Fibroblast of lung (primary cell): ENCODE measurements around the gene NXN. TPM values are rescaled to one million over a fixed set of nuclear protein-coding genes. Genes with fewer than 3 reads are reported as not detected.
A peak's percentile ranks its signal among the peaks of the same experiment; 100 is the strongest.

Source experiments
- DNase-seq, 2 donors: peaks; one replicate each; pipeline versions ENCODE4 v3.0.0 to v3.0.0-alpha.2; 2010; ENCODE audit warnings: low read depth in 2 of 2
- H2AFZ ChIP-seq: 2 replicates; pipeline ENCODE4 v1.5.1; 2012; ENCODE audit warnings: low read length, control low read depth, inconsistent platforms
- H3K27ac ChIP-seq: 2 replicates; pipeline ENCODE4 v1.5.1; 2011; ENCODE audit warnings: low read length, control low read depth; ENCODE audit not compliant: insufficient read depth
- H3K27me3 ChIP-seq: 2 replicates; pipeline ENCODE4 v1.5.1; 2011; ENCODE audit warnings: mild to moderate bottlenecking, low read length; ENCODE audit not compliant: control insufficient read depth, insufficient read depth
- H3K36me3 ChIP-seq: 2 replicates; pipeline ENCODE4 v1.5.1; 2011; ENCODE audit warnings: low read length; ENCODE audit not compliant: control insufficient read depth, insufficient read depth
- H3K4me1 ChIP-seq: 2 replicates; pipeline ENCODE4 v1.5.1; 2011; ENCODE audit warnings: low read length; ENCODE audit not compliant: control insufficient read depth, insufficient read depth; ENCODE audit errors: extremely low read depth
- H3K4me2 ChIP-seq: 2 replicates; pipeline ENCODE4 v1.5.1; 2011; ENCODE audit warnings: low read length, control low read depth; ENCODE audit not compliant: insufficient read depth; ENCODE audit errors: extremely low read depth
- H3K4me3 ChIP-seq, 4 experiments: fragments of 200-600 bp in 1 of 4; sonication (generic) in 1 of 4; replicated peaks in 1 of 4; 2 replicates each; pipeline ENCODE4 v1.5.1; 2011 to 2016; ENCODE audit warnings: low read length in 4 of 4, low read depth in 3 of 4, mild to moderate bottlenecking in 3 of 4, control low read depth in 2 of 4, inconsistent platforms in 1 of 4, mixed read lengths in 1 of 4; ENCODE audit not compliant: insufficient read depth in 1 of 4; ENCODE audit errors: control extremely low read depth in 1 of 4
- H3K79me2 ChIP-seq: 2 replicates; pipeline ENCODE4 v1.5.1; 2012; ENCODE audit warnings: mild to moderate bottlenecking, low read length, inconsistent platforms; ENCODE audit not compliant: control insufficient read depth, insufficient read depth
- H3K9ac ChIP-seq: 2 replicates; pipeline ENCODE4 v1.5.1; 2011; ENCODE audit warnings: mild to moderate bottlenecking, low read length, control low read depth; ENCODE audit not compliant: insufficient read depth
- H3K9me3 ChIP-seq: 2 replicates; pipeline ENCODE4 v1.5.1; 2012; ENCODE audit warnings: low read depth, low read length; ENCODE audit not compliant: control insufficient read depth, insufficient read depth
- H4K20me1 ChIP-seq: 2 replicates; pipeline ENCODE4 v1.5.1; 2011; ENCODE audit warnings: low read length; ENCODE audit not compliant: control insufficient read depth, insufficient read depth; ENCODE audit errors: extremely low read depth
- CTCF ChIP-seq, 2 donors: IDR thresholded peaks in 1 of 2; conservative IDR thresholded peaks in 1 of 2; 1 replicate in 1 of 2; 2 replicates in 1 of 2; pipeline ENCODE4 v1.5.1; 2011 to 2012; ENCODE audit warnings: low read length in 2 of 2, control low read depth in 1 of 2, inconsistent platforms in 1 of 2, low read depth in 1 of 2, mild to moderate bottlenecking in 1 of 2
- EZH2 ChIP-seq: IDR thresholded peaks from 2 replicates; pipeline ENCODE4 v1.5.1; 2012; ENCODE audit warnings: low read length, control low read depth, mild to moderate bottlenecking; ENCODE audit errors: missing control alignments
- polyA plus RNA-seq, 2 donors: library from polyadenylated mRNA; depleted of rRNA in 1 of 2; stranded (reverse) in 1 of 2; unstranded in 1 of 2; fragments of >200 nt; gene quantifications; 2 replicates each; pipeline ENCODE4 v1.2.1, GENCODE V29; 2011 to 2012; ENCODE audit warnings: missing spikeins in 1 of 2
- total RNA-seq: library from RNA; depleted of rRNA; stranded (reverse); fragments of >200 nt; gene quantifications from 2 replicates; pipeline ENCODE4 v1.2.1, GENCODE V29; 2014

Gene NXN
- total and polyA plus RNA-seq, 2 donors (not counting 1 experiment from before 2014, with no cell fraction given) = 38.5 to 53.8 TPM

- TF ChIP-seq EZH2 (no peak), CTCF (conservative IDR thresholded peaks at IDR 0.05 in 1 of 2, IDR thresholded peaks at IDR 0.05 in 1 of 2; ENCODE audit: low read depth in 1 of 2, low read length in 2 of 2) (no peak)
- Histone ChIP-seq H3K27ac (no peak overlapping the region), H3K4me2 (no peak overlapping the region), H3K9me3 (no peaks in the 10 kb centered on the region), H3K27me3 (no peaks in the 10 kb centered on the region), H3K79me2 (no peaks in the 10 kb centered on the region), H3K36me3 (peaks cover 16% of the 10 kb centered on the region), H3K4me3 (no peak overlapping the region), H4K20me1 (no peaks in the 10 kb centered on the region), H2AFZ (no peak overlapping the region), H3K4me1 (peaks cover 11% of the 10 kb centered on the region), H3K9ac (no peak overlapping the region)
- DNase-seq = no peak
These were observed 29.9 kb upstream of the NXN start for GRCh38 chr17:1009229-1010085.

GRCh38 chr17:1008008-1008761, 28.6 kb upstream of the NXN start:
- no peak overlapping the region for H3K27ac ChIP-seq

More at GRCh38 chr17:1008008-1008761, 28.6 kb upstream of the NXN start:
- no peak for TF ChIP-seq EZH2
- no peak for TF ChIP-seq CTCF (conservative IDR thresholded peaks at IDR 0.05 in 1 of 2, IDR thresholded peaks at IDR 0.05 in 1 of 2; ENCODE audit: low read depth in 1 of 2, low read length in 2 of 2)
- Histone ChIP-seq H3K79me2 (no peaks in the 10 kb centered on the region), H4K20me1 (no peaks in the 10 kb centered on the region), H3K9me3 (no peaks in the 10 kb centered on the region), H3K4me2 (no peak overlapping the region), H3K4me3 (no peak overlapping the region), H2AFZ (no peak overlapping the region), H3K36me3 (peaks cover 17% of the 10 kb centered on the region), H3K4me1 (peaks cover 20% of the 10 kb centered on the region), H3K9ac (no peak overlapping the region), H3K27me3 (no peaks in the 10 kb centered on the region)
- DNase-seq = peak in 1 of 2 donors; percentile 75
